NCI-H82 (cell line): ENCODE data around the gene MTG1.
A peak's percentile ranks its signal among the peaks of the same experiment; 100 is the strongest.

Experiments
- DNase-seq: peaks from one replicate; lab custom pipeline; 2025; lab: John Stamatoyannopoulos, UW

MTG1 gene

GRCh38 chr10:133394064-133394663 lies at the start of gene MTG1:
Gene MTG1, plus strand, starts transcription at chr10:133394157. Its CDS starts 64 bp downstream, at chr10:133394221.
- DNase-seq, result peak; percentile 93

GRCh38 chr10:133344236-133344635 lies 49.7 kb upstream of the MTG1 start:
- DNase-seq, result no peak

GRCh38 chr10:133346413-133346812 lies 47.5 kb upstream of the MTG1 start:
- DNase-seq, result no peak

- DNase-seq, result peak; percentile 25
These were observed 46.0 kb upstream of the MTG1 start for GRCh38 chr10:133347710-133348517.

GRCh38 chr10:133349160-133349568 lies 44.8 kb upstream of the MTG1 start:
- no peak for DNase-seq

- DNase-seq, result no peak
These were observed 44.4 kb upstream of the MTG1 start for GRCh38 chr10:133349577-133350011.

GRCh38 chr10:133350283-133350949 lies 43.5 kb upstream of the MTG1 start:
- no peak for DNase-seq

GRCh38 chr10:133350950-133351329 lies 43.0 kb upstream of the MTG1 start:
- DNase-seq, result no peak

- DNase-seq, result peak; percentile 17
These were observed 42.3 kb upstream of the MTG1 start for GRCh38 chr10:133351408-133352318.

GRCh38 chr10:133353202-133353959 lies 40.6 kb upstream of the MTG1 start:
- no peak for DNase-seq

- no peak for DNase-seq
These were observed 39.9 kb upstream of the MTG1 start for GRCh38 chr10:133353988-133354605.

- DNase-seq, result no peak
These were observed 39.2 kb upstream of the MTG1 start for GRCh38 chr10:133354672-133355240.

- DNase-seq, result no peak
These were observed 38.7 kb upstream of the MTG1 start for GRCh38 chr10:133355266-133355665.

GRCh38 chr10:133355991-133356390 lies 38.0 kb upstream of the MTG1 start:
- DNase-seq, result no peak

- DNase-seq, result peak; percentile 27
These were observed 37.2 kb upstream of the MTG1 start for GRCh38 chr10:133356549-133357284.

- DNase-seq, result peak; percentile 79
These were observed 36.4 kb upstream of the MTG1 start, which contains the start of gene FUOM for GRCh38 chr10:133357285-133358161. Gene FUOM, minus strand, starts transcription at chr10:133358019. Its CDS starts 12 bp downstream, at chr10:133358007.

GRCh38 chr10:133358162-133358924 lies 35.6 kb upstream of the MTG1 start:
- no peak for DNase-seq

- no peak for DNase-seq
These were observed 35.0 kb upstream of the MTG1 start for GRCh38 chr10:133358925-133359310.
